ENCODE data around the gene RNPS1. TPM values are rescaled to one million over a fixed set of nuclear protein-coding genes. Genes with fewer than 3 reads are reported as not detected.

The RNPS1 gene
- total and polyA plus RNA-seq, 9 of the 15 experiments (the other 6 are each of a cell fraction or from before 2014, with no cell fraction given) = 44.9 to 338 (median 202) TPM

DNA sequence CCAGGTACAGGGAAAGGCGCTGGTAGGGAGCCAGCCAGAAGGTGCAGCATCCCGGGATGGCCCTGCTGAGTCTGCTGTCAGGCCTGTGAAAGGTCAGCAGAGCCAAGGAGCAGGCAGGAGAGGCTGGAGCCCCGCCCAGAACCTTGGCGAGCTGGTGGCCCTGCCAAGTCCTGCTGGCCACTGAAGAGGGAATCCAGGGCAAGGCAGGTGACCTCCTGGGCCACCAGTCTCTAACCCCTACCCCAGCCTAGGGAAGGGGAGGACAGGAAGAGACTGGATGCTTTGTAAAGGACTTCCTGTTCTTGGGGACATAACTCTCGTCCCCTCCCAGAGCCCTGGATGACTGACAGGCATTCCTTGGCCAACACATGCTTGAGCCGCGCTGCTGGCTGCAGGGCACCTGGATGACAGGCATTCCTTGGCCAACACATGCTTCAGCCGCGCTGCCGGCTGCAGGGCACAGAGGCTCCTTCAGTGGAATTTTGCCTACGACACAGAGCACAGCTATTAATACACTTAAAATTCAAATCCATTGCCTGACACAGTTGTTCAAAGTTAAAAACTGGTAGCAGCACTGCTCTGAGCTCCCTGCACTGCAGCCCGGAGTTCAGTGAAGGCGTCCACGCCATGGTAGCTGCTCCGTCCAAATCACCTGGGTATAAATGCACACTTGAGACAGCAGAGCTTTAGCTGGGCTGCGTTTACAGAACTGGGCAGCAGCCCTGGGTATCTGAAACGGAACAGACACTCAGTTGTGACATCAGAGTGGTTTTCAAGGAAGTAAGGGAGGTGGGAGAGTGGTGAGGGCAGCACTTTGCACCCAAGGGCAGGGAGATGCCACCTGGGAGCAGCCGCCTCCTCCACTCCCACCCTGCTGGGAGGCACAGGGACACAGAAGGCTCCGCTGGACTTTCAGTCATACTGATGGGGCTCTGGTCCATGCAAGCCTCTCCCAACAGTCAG is 55.3 kb downstream of the RNPS1 start (continued):
- peak; percentile 6; the same call in 1 of the 2 replicates for TF ChIP-seq ARID4B (CRISPR knock-in tag; IDR thresholded peaks at IDR 0.05)
- peak; percentile 50 for TF ChIP-seq POLR2A (conservative IDR thresholded peaks at IDR 0.05)
- TF ChIP-seq, protein P1, sequence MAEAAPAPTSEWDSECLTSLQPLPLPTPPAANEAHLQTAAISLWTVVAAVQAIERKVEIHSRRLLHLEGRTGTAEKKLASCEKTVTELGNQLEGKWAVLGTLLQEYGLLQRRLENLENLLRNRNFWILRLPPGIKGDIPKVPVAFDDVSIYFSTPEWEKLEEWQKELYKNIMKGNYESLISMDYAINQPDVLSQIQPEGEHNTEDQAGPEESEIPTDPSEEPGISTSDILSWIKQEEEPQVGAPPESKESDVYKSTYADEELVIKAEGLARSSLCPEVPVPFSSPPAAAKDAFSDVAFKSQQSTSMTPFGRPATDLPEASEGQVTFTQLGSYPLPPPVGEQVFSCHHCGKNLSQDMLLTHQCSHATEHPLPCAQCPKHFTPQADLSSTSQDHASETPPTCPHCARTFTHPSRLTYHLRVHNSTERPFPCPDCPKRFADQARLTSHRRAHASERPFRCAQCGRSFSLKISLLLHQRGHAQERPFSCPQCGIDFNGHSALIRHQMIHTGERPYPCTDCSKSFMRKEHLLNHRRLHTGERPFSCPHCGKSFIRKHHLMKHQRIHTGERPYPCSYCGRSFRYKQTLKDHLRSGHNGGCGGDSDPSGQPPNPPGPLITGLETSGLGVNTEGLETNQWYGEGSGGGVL (CRISPR knock-in tag; IDR thresholded peaks at IDR 0.05) = no peak
- TF ChIP-seq POLR2G (IDR thresholded peaks at IDR 0.05; ENCODE audit: low read depth, low read length) = peak; percentile 69
- no peak for TF ChIP-seq CC2D1A (IDR thresholded peaks at IDR 0.05)
- TF ChIP-seq MEIS2 (IDR thresholded peaks at IDR 0.05; ENCODE audit: partially characterized antibody) = peak; percentile 62
- no peak for TF ChIP-seq DIDO1 (tag; IDR thresholded peaks at IDR 0.05; ENCODE audit: low read depth)
- TF ChIP-seq ETV6 (IDR thresholded peaks at IDR 0.05; ENCODE audit: borderline replicate concordance in 1 of 2, low read depth in 2 of 2, low read length in 1 of 2) = no peak
- no peak for TF ChIP-seq ETV6 (CRISPR knock-in tag; IDR thresholded peaks at IDR 0.05; ENCODE audit: borderline replicate concordance)
- TF ChIP-seq MED1 (CRISPR knock-in tag; IDR thresholded peaks at IDR 0.05; ENCODE audit: borderline replicate concordance) = no peak
- no peak for TF ChIP-seq KHSRP (IDR thresholded peaks at IDR 0.05)
- 0 out of 4 replicates have a peak, but pooled peaks of 1 of the 2 experiments have one; percentile 16 for TF ChIP-seq MNT (conservative IDR thresholded peaks at IDR 0.05)
- TF ChIP-seq CHD1 (IDR thresholded peaks at IDR 0.05; ENCODE audit: low read length) = no peak
- TF ChIP-seq RAD51 (IDR thresholded peaks at IDR 0.05; ENCODE audit: borderline replicate concordance, low read depth) = no peak
- TF ChIP-seq SIN3A (IDR thresholded peaks at IDR 0.05; ENCODE audit: borderline replicate concordance in 2 of 2, control insufficient read depth in 1 of 2, low read depth in 2 of 2, low read length in 2 of 2) = peak in 1 of 2 experiments; percentile 57; a peak in 2 of 4 replicates
- TF ChIP-seq IRF9 (tag; IDR thresholded peaks at IDR 0.05) = no peak
- peak; percentile 18; the same call in 1 of the 2 replicates for TF ChIP-seq SUPT5H (IDR thresholded peaks at IDR 0.05)

Measured in K562 (cell line).